GM13977 (cell line): ENCODE data around the gene ARF3.

Source experiments
- DNase-seq: peaks from one replicate; pipeline ENCODE4 v3.0.0; 2012; ENCODE audit warnings: low spot score
- CTCF ChIP-seq: IDR thresholded peaks from 2 replicates; pipeline ENCODE4 v1.5.1; 2012; ENCODE audit warnings: mild to moderate bottlenecking, control low read depth; ENCODE audit not compliant: insufficient read depth; ENCODE audit errors: extremely low read depth, missing control alignments
- in situ Hi-C: fragments of 300-500 bp; cut with MboI; formaldehyde crosslinking; loops from one replicate; pipeline ENCODE4 v1.12.0; 2022; ENCODE audit warnings: low sequenced_read_pairs, low pct_unique_long_range_greater_than_20kb, mixed read lengths, inconsistent platforms; ENCODE audit not compliant: unreplicated experiment

The ARF3 gene

GRCh38 chr12:48938805-48939204 is 18.5 kb downstream of the ARF3 start:
- DNase-seq: no peak
- in situ Hi-C loops: no loop called here
- TF ChIP-seq CTCF: no peak

GRCh38 chr12:48937170-48937569 is 20.1 kb downstream of the ARF3 start:
- in situ Hi-C loops: no loop called here
- TF ChIP-seq CTCF: no peak
- no peak for DNase-seq

- in situ Hi-C loops: no loop called here
- TF ChIP-seq CTCF: peak; percentile 89
- peak; percentile 82 for DNase-seq
Observed at GRCh38 chr12:48936379-48936979, 20.8 kb downstream of the ARF3 start.

GRCh38 chr12:48934312-48934706 is 23.0 kb downstream of the ARF3 start:
- peak; percentile 35 for TF ChIP-seq CTCF
- DNase-seq: no peak
- in situ Hi-C loops: no loop called here

GRCh38 chr12:48933664-48934311 is 23.5 kb downstream of the ARF3 start:
- in situ Hi-C loops: no loop called here
- no peak for TF ChIP-seq CTCF
- no peak for DNase-seq

- TF ChIP-seq CTCF: no peak
- in situ Hi-C loops: no loop called here
- no peak for DNase-seq
Observed at GRCh38 chr12:48932878-48933277, 24.4 kb downstream of the ARF3 start.

- no peak for TF ChIP-seq CTCF
- in situ Hi-C loops: no loop called here
Observed at GRCh38 chr12:48930475-48930874, 26.8 kb downstream of the ARF3 start.

More at GRCh38 chr12:48930475-48930874, 26.8 kb downstream of the ARF3 start:
- DNase-seq: no peak
